HUES48 (cell line): ENCODE measurements around the gene DHX15.
A peak's percentile ranks its signal among the peaks of the same experiment; 100 is the strongest.
"Not testable (repeated sequence)": the region's sequence is repeated elsewhere in the genome, so short reads cannot be mapped to it uniquely, and the experiment has no call there.

Experiments used
- H3K27ac ChIP-seq: one replicate; pipeline ENCODE4 v1.7.0; 2013; ENCODE audit warnings: low read depth, low read length, inconsistent platforms
- H3K27me3 ChIP-seq: 2 replicates; pipeline ENCODE4 v1.6.1; 2013; ENCODE audit warnings: mild to moderate bottlenecking, low read length; ENCODE audit not compliant: control insufficient read depth, insufficient read depth
- H3K36me3 ChIP-seq: 2 replicates; pipeline ENCODE4 v1.6.1; 2013; ENCODE audit warnings: low read length; ENCODE audit not compliant: control insufficient read depth, insufficient read depth
- H3K4me1 ChIP-seq: 2 replicates; pipeline ENCODE4 v1.6.1; 2013; ENCODE audit warnings: mild to moderate bottlenecking, low read length; ENCODE audit not compliant: control insufficient read depth, insufficient read depth
- H3K4me3 ChIP-seq: 2 replicates; pipeline ENCODE4 v1.5.1; 2013; ENCODE audit warnings: mild to moderate bottlenecking, low read depth, low read length
- H3K9ac ChIP-seq: 2 replicates; pipeline ENCODE4 v1.6.1; 2013; ENCODE audit warnings: mild to moderate bottlenecking, low read depth, low read length, moderate library complexity
- H3K9me3 ChIP-seq: 2 replicates; pipeline ENCODE4 v1.6.1; 2013; ENCODE audit warnings: low read length; ENCODE audit not compliant: control insufficient read depth, insufficient read depth

Gene DHX15

DNA sequence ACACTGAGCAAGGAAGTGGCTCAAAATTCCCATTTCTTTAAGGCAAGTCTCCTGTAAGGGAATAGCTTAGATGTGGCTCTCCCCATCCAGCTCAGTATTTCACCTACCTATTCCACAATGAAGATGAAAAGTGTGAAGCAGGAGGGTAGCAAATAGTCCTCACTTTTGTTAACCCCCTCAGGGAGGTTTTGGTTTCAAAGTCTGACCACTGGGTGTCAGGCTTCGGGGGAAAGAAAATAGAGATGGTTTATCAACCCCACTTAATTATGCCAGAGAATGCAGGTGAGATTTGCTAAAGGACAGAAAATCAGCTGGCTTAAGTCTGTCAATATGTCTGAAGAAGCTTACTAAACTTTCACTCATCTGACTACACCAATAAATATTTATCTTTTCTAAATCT lies 69.5 kb downstream of the DHX15 start:
- H3K4me3 ChIP-seq: no peak overlapping the region
- no peak overlapping the region for H3K9ac ChIP-seq
- peaks cover 50% of the 10 kb centered on the region for H3K4me1 ChIP-seq
- H3K27me3 ChIP-seq: no peaks in the 10 kb centered on the region
- H3K27ac ChIP-seq: no peak overlapping the region
- no peaks in the 10 kb centered on the region for H3K9me3 ChIP-seq
- H3K36me3 ChIP-seq: peaks cover 36% of the 10 kb centered on the region

DNA sequence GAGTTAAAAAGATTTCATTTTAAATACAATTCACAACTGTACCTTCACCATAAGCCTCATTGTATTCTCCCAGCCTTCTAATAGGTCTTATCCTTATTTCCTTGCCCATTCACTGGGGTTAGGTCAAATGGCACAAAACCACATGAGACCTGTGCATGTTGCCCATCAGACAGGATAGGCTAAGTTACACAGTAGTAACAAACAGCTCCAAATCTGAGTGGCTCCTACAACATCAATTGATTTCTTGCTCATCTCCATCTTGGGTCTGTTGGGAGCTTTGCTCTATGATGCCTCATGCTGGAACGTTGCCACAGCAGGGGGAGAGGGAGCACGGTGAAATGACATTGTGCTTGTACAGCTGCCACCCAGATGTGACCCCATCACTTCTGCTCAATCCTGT lies 70.6 kb downstream of the DHX15 start:
- no peak overlapping the region for H3K27ac ChIP-seq
- peaks cover 48% of the 10 kb centered on the region for H3K4me1 ChIP-seq
- H3K36me3 ChIP-seq: peaks cover 34% of the 10 kb centered on the region
- no peak overlapping the region for H3K4me3 ChIP-seq
- H3K9me3 ChIP-seq: no peaks in the 10 kb centered on the region
- no peak overlapping the region for H3K9ac ChIP-seq
- no peaks in the 10 kb centered on the region for H3K27me3 ChIP-seq

DNA sequence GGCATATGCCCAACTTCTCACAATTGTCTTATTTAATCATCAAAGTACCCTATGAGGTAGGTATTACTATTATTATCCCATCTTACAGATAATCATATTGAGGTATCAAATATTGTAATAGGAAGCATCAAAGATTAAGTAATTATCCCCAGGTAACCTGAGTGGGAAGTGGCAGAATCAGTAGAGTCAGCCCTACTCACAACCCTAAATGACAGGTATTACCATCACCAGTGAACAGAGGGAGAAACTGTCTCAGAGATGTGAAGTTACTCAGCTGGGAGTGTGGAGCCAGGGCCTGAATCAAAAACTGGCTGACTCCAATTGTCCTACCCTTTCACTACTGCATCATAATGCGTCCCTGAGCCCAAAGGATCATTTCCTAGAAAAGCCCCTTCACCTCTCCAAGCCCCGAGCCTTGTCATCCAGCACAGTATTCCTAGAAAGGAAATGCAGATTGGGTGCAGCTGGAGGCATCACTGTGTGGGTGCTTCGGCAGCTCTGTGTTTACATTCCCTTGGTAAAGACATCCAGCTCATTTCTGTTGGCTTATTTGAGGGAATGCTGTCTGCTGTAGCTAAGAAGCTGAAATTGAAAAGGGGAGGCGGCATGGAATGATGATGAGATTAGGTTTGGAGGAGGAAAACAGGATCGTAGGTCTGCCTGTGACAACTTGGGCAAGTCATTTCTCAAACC lies 72.8 kb downstream of the DHX15 start:
- H3K4me1 ChIP-seq: peaks cover 56% of the 10 kb centered on the region
- no peak overlapping the region for H3K4me3 ChIP-seq
- peaks cover 34% of the 10 kb centered on the region for H3K36me3 ChIP-seq
- H3K27me3 ChIP-seq: no peaks in the 10 kb centered on the region
- no peaks in the 10 kb centered on the region for H3K9me3 ChIP-seq
- no peak overlapping the region; the same call in 1 of the 2 replicates for H3K9ac ChIP-seq
- peak overlapping the region; percentile 66 for H3K27ac ChIP-seq

DNA sequence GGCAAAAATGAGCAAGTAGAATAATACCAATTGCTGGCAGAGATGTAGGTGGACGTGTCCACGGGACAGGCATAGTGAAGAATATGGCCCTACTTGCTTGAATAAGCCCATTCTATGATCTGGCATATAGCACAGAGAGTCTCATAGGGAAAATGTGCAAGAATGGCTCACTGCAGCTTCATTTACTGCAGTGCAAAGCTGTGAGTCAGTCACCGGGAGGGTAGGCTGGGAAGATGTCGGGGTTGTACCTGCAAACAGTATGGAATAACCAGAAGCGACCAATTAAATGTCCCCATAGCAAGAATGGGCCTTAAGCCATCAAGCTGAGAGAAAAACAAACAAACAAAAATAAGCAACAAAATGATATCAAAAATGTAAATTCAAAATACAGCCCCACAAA lies 74.3 kb downstream of the DHX15 start:
- Histone ChIP-seq H3K9ac (no peak overlapping the region), H3K4me1 (peaks cover 53% of the 10 kb centered on the region), H3K27me3 (no peaks in the 10 kb centered on the region), H3K27ac (peak overlapping the region; percentile 66), H3K4me3 (no peak overlapping the region), H3K36me3 (peaks cover 34% of the 10 kb centered on the region), H3K9me3 (no peaks in the 10 kb centered on the region)

DNA sequence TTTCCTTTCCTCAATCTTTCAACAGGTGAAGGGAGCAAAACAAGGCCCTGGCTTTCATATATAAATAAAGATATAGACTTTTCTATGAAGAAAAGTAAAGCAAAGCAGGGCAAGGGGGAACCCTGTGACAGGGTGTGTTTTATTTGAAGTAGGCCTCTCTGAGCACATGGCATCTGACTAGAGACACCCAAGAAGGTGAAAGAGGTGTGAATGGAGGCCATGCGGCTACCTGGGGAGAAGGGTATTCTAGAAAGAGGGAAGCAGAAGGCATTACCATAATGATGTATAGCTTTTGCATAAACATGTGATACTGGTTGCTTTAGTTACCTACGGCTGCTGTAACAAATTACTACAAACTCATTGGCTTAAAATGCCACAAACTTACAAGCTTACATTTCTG lies 75.8 kb downstream of the DHX15 start:
- Histone ChIP-seq H3K27ac (no peak overlapping the region), H3K9ac (no peak overlapping the region), H3K4me3 (no peak overlapping the region), H3K36me3 (peaks cover 23% of the 10 kb centered on the region), H3K9me3 (no peaks in the 10 kb centered on the region), H3K4me1 (peaks cover 47% of the 10 kb centered on the region), H3K27me3 (no peaks in the 10 kb centered on the region)

DNA sequence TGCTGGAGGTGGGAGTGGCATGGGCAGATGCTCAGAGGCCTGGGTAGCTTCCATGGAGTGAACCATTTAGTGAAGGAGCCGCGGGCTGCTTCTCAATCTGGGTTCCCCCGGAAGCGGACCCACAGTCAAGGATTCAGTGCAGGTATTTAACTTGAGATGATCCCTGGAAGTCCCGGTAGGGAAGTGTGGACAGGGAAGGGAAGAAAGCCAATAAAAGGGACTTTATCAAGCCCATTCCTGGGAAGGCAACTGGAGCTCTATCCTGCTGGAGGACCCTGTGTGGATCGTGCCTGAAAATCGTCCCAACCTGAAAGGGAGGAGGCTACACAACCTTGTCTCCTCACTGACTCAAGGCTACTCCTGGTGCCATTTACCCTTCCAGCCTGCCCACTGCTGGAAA lies 76.9 kb downstream of the DHX15 start:
- H3K9me3 ChIP-seq: no peaks in the 10 kb centered on the region
- H3K4me1 ChIP-seq: peaks cover 39% of the 10 kb centered on the region
- H3K9ac ChIP-seq: no peak overlapping the region
- H3K27ac ChIP-seq: no peak overlapping the region
- peaks cover 23% of the 10 kb centered on the region for H3K36me3 ChIP-seq
- H3K27me3 ChIP-seq: no peaks in the 10 kb centered on the region
- no peak overlapping the region for H3K4me3 ChIP-seq

DNA sequence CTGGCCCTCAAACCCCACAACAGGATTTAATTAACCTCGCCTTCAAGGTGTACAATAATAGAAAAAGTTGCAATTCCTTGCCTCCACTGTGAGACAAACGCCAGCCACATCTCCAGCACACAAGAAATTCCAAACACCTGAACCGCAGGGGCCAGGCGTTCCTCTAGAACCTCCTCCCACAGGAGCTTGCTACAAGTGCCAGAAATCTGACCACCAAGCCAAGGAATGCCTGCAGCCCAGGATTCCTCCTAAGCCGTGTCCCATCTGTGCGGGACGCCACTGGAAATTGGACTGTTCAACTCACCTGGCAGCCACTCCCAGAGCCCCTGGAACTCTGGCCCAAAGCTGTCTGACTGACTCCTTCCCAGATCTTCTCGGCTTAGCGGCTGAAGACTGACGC lies 81.3 kb downstream of the DHX15 start:
- Histone ChIP-seq H3K36me3 (peaks cover 11% of the 10 kb centered on the region), H3K4me3 (peak overlapping the region; percentile 47), H3K4me1 (peaks cover 20% of the 10 kb centered on the region)
- not testable (repeated sequence) for H3K27me3 ChIP-seq, H3K27ac ChIP-seq, H3K9me3 ChIP-seq, H3K9ac ChIP-seq

DNA sequence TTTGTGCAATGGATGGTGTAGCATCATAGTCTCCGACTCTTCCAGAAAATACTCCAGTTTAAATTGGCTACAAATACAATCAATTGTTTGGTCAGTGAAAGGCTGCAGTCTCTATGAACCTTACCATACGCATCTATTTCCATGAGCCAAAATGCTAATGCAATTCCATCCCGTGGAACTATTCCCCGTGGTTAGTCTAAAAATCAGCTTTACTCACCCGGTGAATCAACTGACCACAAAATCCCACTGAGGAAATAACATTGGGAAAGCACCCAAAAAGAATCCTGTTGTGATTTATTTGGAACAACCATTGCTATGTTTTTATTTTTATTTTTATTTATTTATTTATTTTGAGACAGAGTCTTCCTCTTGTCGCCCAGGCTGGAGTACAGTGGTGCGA lies 87.1 kb downstream of the DHX15 start:
- Histone ChIP-seq H3K9ac (no peak overlapping the region), H3K4me1 (peaks cover 12% of the 10 kb centered on the region), H3K27ac (no peak overlapping the region), H3K27me3 (no peaks in the 10 kb centered on the region), H3K4me3 (no peak overlapping the region), H3K9me3 (peaks cover 6% of the 10 kb centered on the region; the same call in 1 of the 2 replicates), H3K36me3 (no peaks in the 10 kb centered on the region)

DNA sequence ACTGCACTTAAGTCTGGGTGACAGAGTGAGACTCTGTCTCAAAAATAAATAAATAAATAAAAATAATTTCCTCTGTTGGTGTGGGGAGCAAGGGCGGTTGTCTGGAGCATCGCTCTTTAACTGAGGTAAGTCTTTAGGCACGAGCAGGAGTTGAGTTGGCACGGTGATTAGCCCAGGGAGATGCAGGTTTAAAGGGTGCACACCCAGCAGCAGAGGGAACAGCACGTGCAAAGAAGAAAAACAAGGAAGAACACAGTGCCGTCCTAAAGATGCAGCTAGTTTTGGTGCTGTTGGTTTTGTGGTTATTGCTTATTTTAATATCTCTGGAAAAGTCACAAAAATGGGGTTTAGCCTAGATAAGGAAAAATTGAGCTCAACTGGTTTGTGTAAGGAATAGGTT lies 87.8 kb downstream of the DHX15 start:
- Histone ChIP-seq H3K27ac (no peak overlapping the region), H3K36me3 (no peaks in the 10 kb centered on the region), H3K9ac (no peak overlapping the region), H3K4me1 (peaks cover 12% of the 10 kb centered on the region), H3K4me3 (no peak overlapping the region), H3K27me3 (no peaks in the 10 kb centered on the region), H3K9me3 (peaks cover 6% of the 10 kb centered on the region; the same call in 1 of the 2 replicates)

DNA sequence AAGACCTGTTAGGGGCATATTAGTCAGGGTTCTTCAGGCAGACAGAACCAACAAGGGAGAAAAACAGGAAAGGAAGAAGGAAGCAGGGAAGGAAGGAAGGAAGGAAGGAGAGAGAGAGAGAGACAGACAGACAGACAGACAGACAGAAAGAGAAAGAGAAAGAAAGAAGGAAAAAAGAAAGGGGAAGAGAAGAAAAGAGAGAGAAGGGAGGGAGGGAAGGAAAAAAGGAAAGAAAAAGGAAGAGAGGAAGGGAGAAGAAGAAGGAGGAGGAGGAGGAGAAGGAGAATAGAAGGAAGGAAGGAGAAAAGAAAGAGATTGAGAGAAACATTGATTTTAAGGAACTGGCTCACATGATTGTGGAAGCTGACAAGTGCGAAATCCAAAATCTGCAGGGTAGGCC lies 89.0 kb downstream of the DHX15 start:
- H3K36me3 ChIP-seq: no peaks in the 10 kb centered on the region
- no peaks in the 10 kb centered on the region for H3K27me3 ChIP-seq
- no peak overlapping the region for H3K4me3 ChIP-seq
- peaks cover 6% of the 10 kb centered on the region; the same call in 1 of the 2 replicates for H3K9me3 ChIP-seq
- no peak overlapping the region for H3K9ac ChIP-seq
- peaks cover 9% of the 10 kb centered on the region for H3K4me1 ChIP-seq
- H3K27ac ChIP-seq: no peak overlapping the region

DNA sequence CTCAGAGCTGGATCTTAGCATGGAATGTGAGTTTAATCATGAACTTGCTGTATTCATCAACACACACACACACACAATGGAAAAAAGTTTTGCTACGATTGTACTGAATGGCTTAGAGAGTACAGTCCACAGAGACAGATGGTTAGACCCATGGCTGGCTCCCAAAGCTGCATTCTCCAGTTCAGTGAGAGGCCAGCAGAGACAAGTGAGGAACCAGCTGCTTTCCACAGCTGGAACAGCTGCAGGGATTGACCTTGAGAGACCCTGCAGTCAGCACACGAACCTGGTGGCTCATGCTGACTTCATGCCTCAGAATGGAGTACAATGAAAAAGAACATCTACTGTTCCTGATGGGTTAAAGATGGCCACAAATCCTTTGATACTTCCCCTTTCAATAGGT lies 94.5 kb downstream of the DHX15 start:
- peaks cover 5% of the 10 kb centered on the region; the same call in 1 of the 2 replicates for H3K4me1 ChIP-seq
- no peaks in the 10 kb centered on the region for H3K27me3 ChIP-seq
- no peak overlapping the region for H3K4me3 ChIP-seq
- no peak overlapping the region for H3K27ac ChIP-seq
- no peak overlapping the region for H3K9ac ChIP-seq
- no peaks in the 10 kb centered on the region for H3K36me3 ChIP-seq
- H3K9me3 ChIP-seq: peaks cover 6% of the 10 kb centered on the region; the same call in 1 of the 2 replicates
